ENCODE measurements around the gene LAPTM5.

LAPTM5 gene

GRCh38 chr1:30741239-30741894 lies 16.2 kb downstream of the LAPTM5 start:
- ATAC-seq (ENCODE audit: low read depth) (no peak), DNase-seq (ENCODE audit: low spot score in 2 of 2) (no peak)
- H3K36me3 Mint-ChIP-seq, result peaks cover 41% of the 10 kb centered on the region
- H3K27ac Mint-ChIP-seq, result peak overlapping the region; percentile 97
- peaks cover 60% of the 10 kb centered on the region for H3K4me1 Mint-ChIP-seq
- H3K9me3 Mint-ChIP-seq, result no peaks in the 10 kb centered on the region
- no peaks in the 10 kb centered on the region for H3K27me3 Mint-ChIP-seq
- H3K4me3 Mint-ChIP-seq, result peak overlapping the region; percentile 60

GRCh38 chr1:30740251-30741238 lies 17.0 kb downstream of the LAPTM5 start:
- Mint-ChIP-seq H3K9me3 (no peaks in the 10 kb centered on the region), H3K4me3 (peak overlapping the region; percentile 38), H3K4me1 (peaks cover 55% of the 10 kb centered on the region), H3K27me3 (no peaks in the 10 kb centered on the region), H3K27ac (peak overlapping the region; percentile 97), H3K36me3 (peaks cover 48% of the 10 kb centered on the region)
- DNase-seq (ENCODE audit: low spot score in 2 of 2) (no peak), ATAC-seq (ENCODE audit: low read depth) (no peak)

DNA sequence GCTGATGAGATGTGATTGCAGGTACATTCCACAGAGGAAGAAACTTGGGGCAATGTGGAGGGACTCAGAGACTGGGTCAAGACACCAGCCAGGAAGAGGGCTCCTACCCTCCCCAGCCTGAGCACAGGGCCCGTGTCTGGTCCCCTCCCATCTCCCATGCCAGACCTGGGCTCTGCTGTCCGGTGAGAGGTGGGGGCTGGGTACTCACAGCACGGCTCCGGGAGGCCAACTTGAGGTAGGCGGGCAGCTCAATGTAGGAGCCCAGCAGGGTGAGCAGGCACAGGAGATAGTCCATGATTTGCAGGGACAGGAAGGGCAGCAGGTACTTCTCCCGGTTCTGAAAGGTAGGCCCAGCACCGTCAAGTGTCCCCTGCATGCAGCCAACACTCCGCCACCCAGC lies 18.0 kb downstream of the LAPTM5 start:
- Mint-ChIP-seq H3K27ac (peak overlapping the region; percentile 97), H3K9me3 (no peaks in the 10 kb centered on the region), H3K36me3 (peaks cover 56% of the 10 kb centered on the region), H3K27me3 (no peaks in the 10 kb centered on the region), H3K4me1 (peaks cover 48% of the 10 kb centered on the region), H3K4me3 (no peak overlapping the region)
- no peak for ATAC-seq (ENCODE audit: low read depth)
- DNase-seq (ENCODE audit: low spot score in 2 of 2), result no peak

GRCh38 chr1:30738715-30739559 lies 18.6 kb downstream of the LAPTM5 start:
- Mint-ChIP-seq H3K4me3 (no peak overlapping the region), H3K36me3 (peaks cover 59% of the 10 kb centered on the region), H3K27me3 (no peaks in the 10 kb centered on the region), H3K27ac (peak overlapping the region; percentile 77), H3K9me3 (no peaks in the 10 kb centered on the region), H3K4me1 (peaks cover 42% of the 10 kb centered on the region)
- no peak for DNase-seq (ENCODE audit: low spot score in 2 of 2)
- no peak for ATAC-seq (ENCODE audit: low read depth)

GRCh38 chr1:30738040-30738714 lies 19.4 kb downstream of the LAPTM5 start:
- no peaks in the 10 kb centered on the region for H3K9me3 Mint-ChIP-seq
- H3K4me3 Mint-ChIP-seq, result no peak overlapping the region
- peak overlapping the region; percentile 77 for H3K27ac Mint-ChIP-seq
- H3K36me3 Mint-ChIP-seq, result peaks cover 61% of the 10 kb centered on the region
- H3K4me1 Mint-ChIP-seq, result peaks cover 36% of the 10 kb centered on the region
- H3K27me3 Mint-ChIP-seq, result no peaks in the 10 kb centered on the region
- no peak for DNase-seq (ENCODE audit: low spot score in 2 of 2)
- ATAC-seq (ENCODE audit: low read depth), result peak; percentile 56

DNA sequence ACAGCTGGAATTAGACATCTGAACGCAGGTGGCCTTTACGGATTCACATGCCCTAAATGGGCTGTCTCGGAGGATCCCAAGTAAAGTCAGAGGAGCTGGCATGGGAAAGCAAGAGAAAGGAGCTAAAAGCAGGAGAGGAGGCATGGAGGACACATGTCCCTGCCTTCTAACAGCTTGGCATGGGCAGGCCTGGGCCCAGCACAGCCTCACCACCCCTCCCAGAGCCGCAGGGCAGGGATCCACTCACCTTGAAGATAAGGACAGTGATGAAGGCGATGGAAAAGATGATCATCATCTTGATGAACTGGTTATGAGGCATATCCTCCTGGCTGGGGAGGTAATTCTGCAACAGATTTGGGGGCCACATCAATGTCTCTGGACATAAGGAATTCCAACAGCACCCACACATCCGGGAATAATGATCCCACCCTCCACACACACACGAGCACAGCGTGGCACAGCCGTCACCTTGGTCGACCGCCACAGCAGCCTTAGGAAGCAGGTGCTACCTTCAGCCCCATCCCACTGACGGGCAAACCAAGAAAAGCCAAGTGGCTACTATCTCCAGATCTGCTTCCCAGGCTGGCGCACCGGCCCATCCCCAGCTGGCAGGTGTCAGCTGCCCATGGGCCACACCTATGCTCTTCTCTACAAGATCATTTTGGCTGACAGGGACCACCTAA lies 20.1 kb downstream of the LAPTM5 start:
- peak overlapping the region; percentile 77 for H3K27ac Mint-ChIP-seq
- H3K4me1 Mint-ChIP-seq, result peaks cover 36% of the 10 kb centered on the region
- H3K36me3 Mint-ChIP-seq, result peaks cover 61% of the 10 kb centered on the region
- no peaks in the 10 kb centered on the region for H3K27me3 Mint-ChIP-seq
- ATAC-seq (ENCODE audit: low read depth), result no peak
- DNase-seq (ENCODE audit: low spot score in 2 of 2), result no peak
- H3K4me3 Mint-ChIP-seq, result no peak overlapping the region
- H3K9me3 Mint-ChIP-seq, result no peaks in the 10 kb centered on the region

- ATAC-seq (ENCODE audit: low read depth) (no peak), DNase-seq (ENCODE audit: low spot score in 2 of 2) (no peak)
- H3K36me3 Mint-ChIP-seq, result peaks cover 50% of the 10 kb centered on the region
- no peaks in the 10 kb centered on the region for H3K27me3 Mint-ChIP-seq
- no peaks in the 10 kb centered on the region for H3K9me3 Mint-ChIP-seq
- peaks cover 39% of the 10 kb centered on the region for H3K4me1 Mint-ChIP-seq
- no peak overlapping the region for H3K4me3 Mint-ChIP-seq
- H3K27ac Mint-ChIP-seq, result peak overlapping the region; percentile 58
Observed at GRCh38 chr1:30735668-30736498, 21.7 kb downstream of the LAPTM5 start.

DNA sequence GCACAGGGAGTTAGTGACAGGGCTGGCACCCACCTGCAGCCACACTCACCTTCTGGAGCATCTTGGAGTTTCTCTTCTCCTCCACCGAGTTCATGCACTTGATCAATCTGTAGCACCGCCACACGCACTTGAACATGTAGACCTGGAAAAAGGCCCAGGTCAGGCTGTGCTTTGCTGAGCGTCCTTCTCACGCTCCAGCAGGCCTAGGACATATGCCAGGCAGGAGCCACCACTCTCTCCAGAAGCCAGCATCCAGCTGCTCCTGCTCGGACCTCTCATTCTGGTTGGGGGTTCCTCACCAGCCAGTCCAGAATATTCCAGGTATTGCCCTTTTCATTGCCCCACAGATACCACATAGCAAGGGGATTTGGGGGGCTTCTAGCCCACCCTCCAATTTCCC lies 22.4 kb downstream of the LAPTM5 start:
- H3K4me1 Mint-ChIP-seq, result peaks cover 42% of the 10 kb centered on the region

DNA sequence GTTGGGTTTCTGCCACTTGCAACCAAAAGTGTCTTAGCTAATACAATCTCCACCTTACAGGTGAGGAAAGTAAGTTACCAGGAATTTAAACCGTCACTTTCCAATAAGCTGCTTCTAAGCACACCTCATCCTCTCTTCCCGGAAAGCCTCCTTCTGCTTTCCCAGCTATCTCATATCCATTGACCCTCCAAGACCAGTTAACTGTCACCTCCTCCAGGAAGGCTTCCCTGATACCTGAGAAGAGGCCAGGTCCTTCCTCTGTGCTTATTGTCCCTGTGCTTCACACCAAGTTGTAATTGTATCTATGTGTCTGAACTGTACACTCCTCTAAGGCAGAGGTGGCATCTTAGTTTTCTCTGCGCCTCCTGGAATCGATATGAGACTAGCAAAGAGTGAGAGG lies 23.0 kb downstream of the LAPTM5 start:
- H3K4me1 Mint-ChIP-seq, result peaks cover 45% of the 10 kb centered on the region
- no peaks in the 10 kb centered on the region for H3K27me3 Mint-ChIP-seq
- H3K9me3 Mint-ChIP-seq, result no peaks in the 10 kb centered on the region
- DNase-seq (ENCODE audit: low spot score in 2 of 2) (no peak), ATAC-seq (ENCODE audit: low read depth) (no peak)
- H3K36me3 Mint-ChIP-seq, result peaks cover 43% of the 10 kb centered on the region
- H3K4me3 Mint-ChIP-seq, result no peak overlapping the region
- peak overlapping the region; percentile 58 for H3K27ac Mint-ChIP-seq

More for the DNA sequence above, 22.4 kb downstream of the LAPTM5 start:
- Mint-ChIP-seq H3K36me3 (peaks cover 45% of the 10 kb centered on the region), H3K4me3 (no peak overlapping the region), H3K27me3 (no peaks in the 10 kb centered on the region), H3K9me3 (no peaks in the 10 kb centered on the region), H3K27ac (peak overlapping the region; percentile 58)
- DNase-seq (ENCODE audit: low spot score in 2 of 2), result no peak
- no peak for ATAC-seq (ENCODE audit: low read depth)

- Mint-ChIP-seq H3K27me3 (no peaks in the 10 kb centered on the region), H3K27ac (no peak overlapping the region)
- ATAC-seq (ENCODE audit: low read depth), result no peak
Observed at GRCh38 chr1:30734106-30734505, 23.5 kb downstream of the LAPTM5 start.

GRCh38 chr1:30733493-30733892 lies 24.1 kb downstream of the LAPTM5 start:
- DNase-seq (ENCODE audit: low spot score in 2 of 2) (no peak), ATAC-seq (ENCODE audit: low read depth) (no peak)
- Mint-ChIP-seq H3K4me3 (no peak overlapping the region), H3K27me3 (no peaks in the 10 kb centered on the region), H3K4me1 (peaks cover 40% of the 10 kb centered on the region), H3K9me3 (no peaks in the 10 kb centered on the region), H3K27ac (peak overlapping the region; percentile 63), H3K36me3 (peaks cover 35% of the 10 kb centered on the region)

More at GRCh38 chr1:30734106-30734505, 23.5 kb downstream of the LAPTM5 start:
- Mint-ChIP-seq H3K9me3 (no peaks in the 10 kb centered on the region), H3K4me1 (peaks cover 45% of the 10 kb centered on the region), H3K4me3 (no peak overlapping the region), H3K36me3 (peaks cover 39% of the 10 kb centered on the region)
- no peak for DNase-seq (ENCODE audit: low spot score in 2 of 2)

DNA sequence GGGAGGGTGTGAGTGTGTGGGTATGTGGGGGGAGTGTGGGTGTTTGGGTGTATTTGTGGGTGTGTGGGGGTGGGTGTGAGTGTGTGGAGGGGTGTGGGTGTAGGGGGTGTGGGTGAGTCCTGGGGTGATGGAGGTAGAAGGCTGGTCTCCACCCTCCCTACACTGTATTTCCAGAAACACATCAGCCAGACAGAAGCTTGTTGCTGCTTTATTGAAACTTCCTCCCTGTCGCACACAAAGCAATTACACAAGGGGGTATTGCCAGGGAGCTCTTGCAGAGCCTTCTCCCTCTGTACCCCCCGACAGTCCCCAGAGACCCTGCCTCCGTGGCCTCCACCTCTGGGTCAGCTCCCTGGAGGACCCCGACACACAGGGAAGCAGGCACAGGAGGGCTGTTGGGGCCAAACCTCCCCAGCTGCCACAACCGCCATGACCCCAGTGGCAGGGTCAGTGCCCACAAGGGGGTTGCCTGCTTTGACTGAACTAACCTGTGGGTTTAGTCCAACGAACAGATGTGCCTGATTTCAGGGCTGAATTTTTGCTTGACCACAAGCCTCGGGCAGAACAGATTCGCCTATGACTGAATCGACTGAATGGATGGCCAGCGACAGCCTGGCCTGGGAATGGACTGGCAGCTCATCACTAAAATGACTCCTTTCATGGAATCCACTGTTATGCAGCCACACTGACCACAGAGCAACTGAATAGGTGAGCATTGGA lies 25.1 kb downstream of the LAPTM5 start:
- Mint-ChIP-seq H3K27me3 (no peaks in the 10 kb centered on the region), H3K27ac (peak overlapping the region; percentile 96), H3K36me3 (peaks cover 30% of the 10 kb centered on the region), H3K4me3 (no peak overlapping the region), H3K9me3 (no peaks in the 10 kb centered on the region), H3K4me1 (peaks cover 40% of the 10 kb centered on the region)
- DNase-seq (ENCODE audit: low spot score in 2 of 2), result peak in 1 of 2 donors; percentile 41
- ATAC-seq (ENCODE audit: low read depth), result peak; percentile 71

All from memory B cell (primary cell).